Naive thymus-derived CD8-positive, alpha-beta T cell (primary cell): ENCODE measurements around the gene ADAMTS5. TPM values are rescaled to one million over a fixed set of nuclear protein-coding genes. Genes with fewer than 3 reads are reported as not detected.

ENCODE experiments used
- ATAC-seq, 2 donors: fragments of 150-1000 bp; cut with Tn5 transposase in 1 of 2; sonication (Bioruptor Pico), chemical (Tn5 transposase) in 1 of 2; 1 replicate in 1 of 2; 2 replicates in 1 of 2; pipeline ENCODE4 v1.10.0; 2021; ENCODE audit warnings: mild to moderate bottlenecking in 2 of 2, moderate library complexity in 2 of 2
- POLR2A ChIA-PET: fragments of 350-600 bp; sonication (Branson Sonifier 250); formaldehyde crosslinking; loops from one replicate; lab custom pipeline; 2021; ENCODE audit warnings: antibody characterized with exemption; lab: Charles Lee
- DNase-seq, 10 donors: peaks; one replicate each; pipeline versions ENCODE4 v3.0.0 to v3.0.0-alpha.2; 2020 to 2022
- H3K27ac Mint-ChIP-seq, 10 donors: one replicate each; pipeline ENCODE4 v1.8.0; 2020 to 2022; ENCODE audit warnings: mild to moderate bottlenecking in 10 of 10, mixed read lengths in 10 of 10, moderate library complexity in 4 of 10, inconsistent platforms in 1 of 10
- H3K27me3 Mint-ChIP-seq, 5 donors: one replicate each; pipeline ENCODE4 v1.8.0; 2021 to 2022; ENCODE audit warnings: mixed read lengths in 5 of 5
- H3K36me3 Mint-ChIP-seq, 3 donors: one replicate each; pipeline ENCODE4 v1.8.0; 2020 to 2022; ENCODE audit warnings: mixed read lengths in 3 of 3, mild to moderate bottlenecking in 2 of 3, inconsistent platforms in 1 of 3
- H3K4me1 Mint-ChIP-seq, 4 donors: one replicate each; pipeline ENCODE4 v1.8.0; 2021 to 2022; ENCODE audit warnings: mixed read lengths in 4 of 4
- H3K4me3 Mint-ChIP-seq, 10 donors: one replicate each; pipeline ENCODE4 v1.8.0; 2020 to 2022; ENCODE audit warnings: mild to moderate bottlenecking in 10 of 10, mixed read lengths in 10 of 10, moderate library complexity in 6 of 10, inconsistent platforms in 1 of 10
- H3K9me3 Mint-ChIP-seq, 9 donors: one replicate each; pipeline ENCODE4 v1.8.0; 2020 to 2022; ENCODE audit warnings: mixed read lengths in 9 of 9, mild to moderate bottlenecking in 3 of 9, inconsistent platforms in 1 of 9, moderate library complexity in 1 of 9
- polyA plus RNA-seq, 3 donors: library from polyadenylated mRNA; unstranded; fragments of 300-500 nt; fragmentation: Illumina TruSeq; gene quantifications; one replicate each; pipeline ENCODE4 v1.2.3, GENCODE V29; 2021
- total RNA-seq, 8 experiments: library from RNA in 2 of 8; stranded (reverse) in 2 of 8; gene quantifications; one replicate each; pipeline ENCODE4 v1.2.3 and lab custom pipeline; 2021 to 2026

Gene ADAMTS5
- total RNA-seq (not detected), polyA plus RNA-seq (not detected), total RNA-seq (lab: John Stamatoyannopoulos, UW) (0 to 0.17 (median 0) reads per million in 6 experiments)

DNA sequence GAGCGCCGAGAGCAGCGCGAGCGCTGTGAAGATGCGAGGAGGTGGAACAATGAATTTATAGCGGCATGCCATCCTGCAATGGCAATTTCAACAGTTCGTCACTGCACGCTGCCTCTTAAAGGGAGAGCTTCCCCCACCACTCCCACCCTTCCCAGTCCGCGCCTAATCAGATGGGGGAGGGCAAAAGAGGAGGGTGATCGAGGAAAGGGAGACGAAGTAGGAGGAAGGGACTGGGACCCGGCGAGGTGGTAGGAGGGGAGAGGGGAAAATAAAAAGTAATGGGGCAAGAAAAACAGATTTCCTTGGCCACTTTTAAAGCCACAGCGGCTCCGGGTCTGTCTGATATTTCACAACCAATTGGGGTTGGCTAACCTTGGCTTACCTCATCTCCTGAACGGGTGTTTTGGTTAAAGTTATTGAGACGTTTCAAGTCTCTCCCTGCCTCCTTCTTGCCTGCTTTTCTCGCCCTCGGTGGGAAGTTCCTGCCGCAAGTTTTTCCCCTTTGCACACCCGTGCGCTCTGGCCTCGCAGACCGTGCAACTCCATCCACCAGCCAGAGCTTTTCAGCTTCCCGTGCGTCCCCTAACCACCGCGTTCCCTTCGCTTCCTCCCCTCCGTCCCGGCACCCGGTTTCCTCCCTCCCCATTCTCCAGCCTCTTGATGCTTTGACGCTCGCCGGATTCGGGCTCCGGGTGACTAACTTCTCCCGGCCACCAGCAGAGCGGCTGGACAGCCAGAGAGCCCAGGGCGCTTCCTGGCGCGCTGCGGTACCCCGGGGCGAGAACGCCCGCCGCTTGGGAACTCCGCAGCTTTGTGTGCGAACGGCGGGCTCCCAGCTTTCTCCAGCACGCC is at the start of gene ADAMTS5:
TSS of gene ADAMTS5 (minus strand) at position 27 of the 852 bp plus-strand sequence. CDS start 697 bp downstream, outside the sequence.
- POLR2A ChIA-PET: no interaction called here
- peak within 1 kb of the TSS in 1 of 10 donors; percentile 5 for H3K27ac Mint-ChIP-seq
- H3K9me3 Mint-ChIP-seq: peaks cover 0 to 1% (median 0%) of the 10 kb centered on the region in 9 donors
- peak within 1 kb of the TSS in 1 of 10 donors; percentile 36 for H3K4me3 Mint-ChIP-seq
- ATAC-seq (no peak), DNase-seq (no peak)
- H3K36me3 Mint-ChIP-seq: peaks cover 0 to 2% (median 0%) of the 10 kb centered on the region in 3 donors
- H3K27me3 Mint-ChIP-seq: peaks cover 21 to 71% (median 37%) of the 10 kb centered on the region in 5 donors
- peaks cover 0 to 5% (median 1%) of the 10 kb centered on the region in 4 donors for H3K4me1 Mint-ChIP-seq

DNA sequence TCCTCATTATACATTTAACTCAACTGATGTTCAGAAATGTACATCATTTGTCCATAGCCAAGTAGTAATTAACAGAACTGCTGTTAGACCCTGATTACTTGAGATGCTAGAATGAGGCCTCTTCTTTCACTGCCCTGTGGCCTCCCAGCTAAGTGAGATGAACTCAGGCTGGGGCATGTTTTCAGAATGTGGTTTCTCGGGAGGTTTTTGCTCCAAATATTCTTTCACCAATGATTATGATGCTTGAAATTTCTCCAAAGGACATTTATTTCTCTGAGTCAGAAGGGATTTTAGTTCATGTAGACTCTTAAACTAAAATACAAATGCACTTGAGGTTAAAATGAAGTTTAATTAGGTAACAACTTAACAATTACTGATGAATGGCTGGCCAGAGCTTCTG is 34.6 kb upstream of the ADAMTS5 start:
- no peak overlapping the region for H3K4me3 Mint-ChIP-seq
- H3K9me3 Mint-ChIP-seq: peaks cover 0 to 16% (median 0%) of the 10 kb centered on the region in 9 donors
- ATAC-seq (no peak), DNase-seq (no peak)
- H3K36me3 Mint-ChIP-seq: no peaks in the 10 kb centered on the region
- H3K27me3 Mint-ChIP-seq: peaks cover 0 to 5% (median 0%) of the 10 kb centered on the region in 5 donors
- H3K4me1 Mint-ChIP-seq: no peaks in the 10 kb centered on the region
- H3K27ac Mint-ChIP-seq: no peak overlapping the region
- POLR2A ChIA-PET: no interaction called here

DNA sequence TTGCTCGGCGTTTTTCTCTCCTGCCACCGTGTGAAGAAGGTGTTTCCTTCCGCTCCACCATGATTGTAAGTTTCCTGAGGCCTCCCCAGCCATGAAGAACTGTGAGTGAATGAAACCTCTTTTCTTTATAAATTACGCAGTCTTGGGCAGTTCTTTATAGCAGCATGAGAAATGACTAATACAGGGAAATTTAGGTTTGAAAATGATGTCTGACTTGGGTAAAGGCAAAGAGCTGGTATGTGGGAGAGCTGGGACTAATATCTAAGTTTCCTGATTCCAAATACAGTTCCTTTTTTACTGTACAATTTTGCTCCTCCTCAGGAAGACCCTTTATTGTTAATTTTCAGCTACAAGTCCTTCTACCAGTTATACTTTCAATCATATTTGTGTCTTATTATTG is 16.7 kb upstream of the ADAMTS5 start:
- Mint-ChIP-seq H3K27me3 (peaks cover 0 to 4% (median 1%) of the 10 kb centered on the region in 5 donors), H3K9me3 (peaks cover 0 to 14% (median 6%) of the 10 kb centered on the region in 9 donors)

DNA sequence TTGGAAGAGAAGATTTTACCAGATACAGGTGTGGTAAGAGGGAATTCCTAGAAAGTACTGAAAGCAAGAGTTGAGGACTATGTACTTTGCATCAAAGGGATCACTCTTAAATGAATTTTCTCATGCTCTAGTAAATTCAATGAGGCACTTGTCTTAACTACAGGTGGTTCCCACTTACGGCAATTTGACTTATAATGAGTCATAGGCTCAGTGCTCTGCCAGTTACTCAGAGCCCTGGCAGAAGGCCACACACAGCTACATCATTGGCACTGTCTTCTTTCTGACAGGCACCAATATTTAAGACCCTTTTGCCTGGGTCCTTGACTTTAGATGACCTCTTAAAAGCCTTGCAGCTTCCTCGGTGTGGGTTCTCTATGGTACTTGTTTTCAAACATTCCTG is 15.9 kb upstream of the ADAMTS5 start:
- no peak overlapping the region for H3K27ac Mint-ChIP-seq

More for the DNA sequence above, 16.7 kb upstream of the ADAMTS5 start:
- Mint-ChIP-seq H3K27ac (no peak overlapping the region), H3K4me3 (no peak overlapping the region), H3K4me1 (no peaks in the 10 kb centered on the region), H3K36me3 (no peaks in the 10 kb centered on the region)
- DNase-seq (no peak), ATAC-seq (no peak)
- POLR2A ChIA-PET: no interaction called here

DNA sequence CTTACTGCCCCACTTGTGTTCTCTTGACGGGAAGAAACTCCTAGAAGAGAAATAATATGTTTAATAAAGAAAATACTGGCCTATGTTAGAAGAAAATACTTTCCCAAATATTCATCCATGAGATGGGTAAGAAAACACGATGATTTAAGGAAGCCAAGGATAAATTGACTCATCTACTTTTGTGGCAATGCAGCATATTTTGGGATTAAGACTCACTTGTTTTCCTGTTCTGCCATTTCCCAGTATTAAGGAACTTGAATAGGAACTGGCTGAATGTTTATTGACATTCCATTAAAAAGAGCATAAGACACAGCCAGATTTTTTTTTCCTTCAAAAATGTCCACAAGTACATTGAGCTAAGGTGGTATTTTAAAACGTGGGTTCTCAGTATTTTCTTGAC is 10.9 kb upstream of the ADAMTS5 start:
- Mint-ChIP-seq H3K4me1 (no peaks in the 10 kb centered on the region), H3K4me3 (no peak overlapping the region), H3K9me3 (peaks cover 2 to 14% (median 6%) of the 10 kb centered on the region in 9 donors), H3K36me3 (no peaks in the 10 kb centered on the region), H3K27ac (no peak overlapping the region), H3K27me3 (peaks cover 2 to 16% (median 4%) of the 10 kb centered on the region in 5 donors)
- DNase-seq: no peak
- ATAC-seq: no peak
- POLR2A ChIA-PET: no interaction called here

More for the DNA sequence above, 15.9 kb upstream of the ADAMTS5 start:
- ATAC-seq (no peak), DNase-seq (no peak)
- H3K9me3 Mint-ChIP-seq: peaks cover 2 to 14% (median 6%) of the 10 kb centered on the region in 9 donors
- POLR2A ChIA-PET: no interaction called here
- no peaks in the 10 kb centered on the region for H3K4me1 Mint-ChIP-seq
- peaks cover 0 to 4% (median 2%) of the 10 kb centered on the region in 5 donors for H3K27me3 Mint-ChIP-seq
- H3K4me3 Mint-ChIP-seq: no peak overlapping the region
- no peaks in the 10 kb centered on the region for H3K36me3 Mint-ChIP-seq

DNA sequence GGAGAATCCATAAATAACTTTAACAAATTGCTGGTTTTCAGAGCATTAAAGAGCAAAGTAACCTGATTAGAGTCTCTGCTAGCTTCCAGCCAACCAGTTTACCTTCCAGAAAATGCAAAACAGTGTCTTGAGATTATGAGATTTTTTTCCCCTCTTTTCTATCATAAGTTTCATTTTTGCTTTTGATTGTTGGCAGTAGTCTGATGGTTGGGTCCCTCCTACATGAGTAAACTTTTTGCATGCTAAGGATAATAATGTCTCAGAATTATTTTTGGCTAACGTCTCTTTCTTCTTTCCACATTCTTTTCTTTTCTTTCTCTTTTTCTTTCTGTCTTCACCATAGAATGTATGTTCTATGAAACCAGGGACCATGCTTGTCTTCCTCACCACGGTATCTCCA is 6.3 kb upstream of the ADAMTS5 start:
- DNase-seq (no peak), ATAC-seq (no peak)
- POLR2A ChIA-PET: no interaction called here
- no peaks in the 10 kb centered on the region for H3K4me1 Mint-ChIP-seq
- H3K4me3 Mint-ChIP-seq: no peak overlapping the region
- peaks cover 4 to 46% (median 21%) of the 10 kb centered on the region in 5 donors for H3K27me3 Mint-ChIP-seq
- H3K27ac Mint-ChIP-seq: no peak overlapping the region
- peaks cover 0 to 3% (median 0%) of the 10 kb centered on the region in 9 donors for H3K9me3 Mint-ChIP-seq
- H3K36me3 Mint-ChIP-seq: no peaks in the 10 kb centered on the region

DNA sequence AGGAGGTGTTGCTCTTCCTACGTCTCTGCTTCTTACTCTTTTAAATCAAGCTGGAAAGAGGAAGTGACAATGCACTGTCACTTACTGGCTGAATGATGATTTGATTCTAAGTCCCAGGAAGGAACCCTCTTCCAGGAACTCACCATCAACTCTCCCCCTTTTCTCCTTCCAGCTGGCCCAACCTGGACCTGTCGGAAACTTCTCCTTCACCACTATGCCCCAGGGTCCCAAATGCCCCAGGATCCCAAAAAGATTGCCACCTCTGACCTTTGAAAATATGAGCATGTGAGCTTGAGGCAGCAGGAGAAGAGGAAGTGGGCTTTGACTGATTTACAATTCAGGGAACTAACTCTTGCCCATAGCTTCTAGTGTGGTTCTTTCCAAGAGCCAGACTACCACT is 5.3 kb upstream of the ADAMTS5 start:
- Mint-ChIP-seq H3K4me3 (no peak overlapping the region), H3K27me3 (peaks cover 9 to 56% (median 27%) of the 10 kb centered on the region in 5 donors), H3K9me3 (peaks cover 0 to 1% (median 0%) of the 10 kb centered on the region in 9 donors), H3K36me3 (peaks cover 0 to 2% (median 0%) of the 10 kb centered on the region in 3 donors), H3K4me1 (peaks cover 0 to 2% (median under 1%) of the 10 kb centered on the region in 4 donors), H3K27ac (no peak overlapping the region)
- ATAC-seq (no peak), DNase-seq (no peak)
- POLR2A ChIA-PET: no interaction called here

DNA sequence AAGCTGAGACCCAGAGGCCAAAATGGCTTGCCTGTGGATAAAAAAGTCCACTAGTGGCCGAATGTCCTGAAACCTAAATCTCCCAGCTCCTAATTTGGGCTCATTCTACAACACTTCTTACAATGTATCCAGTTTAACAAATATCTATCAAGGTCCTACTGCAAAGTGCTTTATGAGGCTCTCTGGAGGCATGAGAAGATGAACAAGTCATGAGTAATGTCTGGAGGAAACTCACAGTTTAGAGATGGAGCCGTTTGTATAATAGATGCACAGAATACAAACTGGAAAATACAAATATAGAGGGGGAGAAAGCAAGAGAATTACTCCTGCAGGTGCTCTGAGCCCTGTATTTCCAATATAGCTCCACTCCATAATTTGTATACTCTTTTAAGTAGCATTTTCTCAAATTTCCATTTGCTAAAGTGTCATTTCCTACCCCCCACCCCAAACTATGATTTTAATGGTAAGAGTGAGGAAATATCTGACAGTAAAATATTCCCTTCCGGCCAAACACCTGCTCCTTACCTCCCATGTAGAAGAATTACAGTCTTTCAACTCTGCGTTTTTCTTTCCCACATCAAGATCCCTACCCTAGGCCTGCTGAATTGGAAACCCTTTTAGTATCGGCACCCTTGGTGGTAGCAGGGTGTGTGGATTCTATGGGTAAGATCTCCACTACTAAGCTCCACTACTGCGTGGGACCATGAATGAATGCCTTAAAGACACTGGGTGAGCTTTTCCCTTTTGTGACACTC is 3.3 kb upstream of the ADAMTS5 start:
- POLR2A ChIA-PET: interaction anchor here (0.6 kb wide), 1 partner anchor 148 kb away, joined by 4 read pairs; no protein-coding TSS in a partner anchor
- Mint-ChIP-seq H3K36me3 (peaks cover 0 to 2% (median 0%) of the 10 kb centered on the region in 3 donors), H3K27me3 (peaks cover 10 to 67% (median 23%) of the 10 kb centered on the region in 5 donors)

DNA sequence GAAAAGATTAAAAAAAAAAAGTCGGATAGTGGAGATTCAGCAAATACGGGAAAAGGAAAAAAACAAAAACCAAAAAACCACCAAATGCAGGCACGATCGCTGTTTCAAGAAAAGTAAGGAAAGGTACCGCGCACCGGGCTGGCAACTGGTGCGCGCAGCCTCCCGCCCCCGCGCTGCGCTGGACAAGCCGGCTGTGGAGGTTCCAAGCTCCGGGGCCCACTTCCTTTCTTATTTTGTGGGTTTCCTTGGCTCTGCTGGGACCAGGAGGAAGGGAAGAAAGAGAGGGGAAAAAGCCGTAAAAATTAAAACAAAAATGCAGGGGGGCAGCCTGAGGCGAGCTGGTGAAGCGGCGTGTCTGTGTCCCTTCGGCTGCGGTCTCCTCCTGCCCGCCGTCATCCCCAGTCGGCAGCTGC is 233 bp downstream of the ADAMTS5 start:
- POLR2A ChIA-PET: no interaction called here
- Mint-ChIP-seq H3K9me3 (peaks cover 0 to 1% (median 0%) of the 10 kb centered on the region in 9 donors), H3K4me1 (peaks cover 0 to 5% (median 1%) of the 10 kb centered on the region in 4 donors), H3K36me3 (peaks cover 0 to 2% (median 0%) of the 10 kb centered on the region in 3 donors), H3K27ac (no peak overlapping the region), H3K27me3 (peaks cover 15 to 77% (median 39%) of the 10 kb centered on the region in 5 donors), H3K4me3 (no peak overlapping the region)
- ATAC-seq (no peak), DNase-seq (no peak)

More for the DNA sequence above, 3.3 kb upstream of the ADAMTS5 start:
- ATAC-seq: no peak
- Mint-ChIP-seq H3K4me1 (peaks cover 0 to 2% (median 1%) of the 10 kb centered on the region in 4 donors), H3K27ac (no peak overlapping the region), H3K4me3 (no peak overlapping the region), H3K9me3 (no peaks in the 10 kb centered on the region)
- no peak for DNase-seq

DNA sequence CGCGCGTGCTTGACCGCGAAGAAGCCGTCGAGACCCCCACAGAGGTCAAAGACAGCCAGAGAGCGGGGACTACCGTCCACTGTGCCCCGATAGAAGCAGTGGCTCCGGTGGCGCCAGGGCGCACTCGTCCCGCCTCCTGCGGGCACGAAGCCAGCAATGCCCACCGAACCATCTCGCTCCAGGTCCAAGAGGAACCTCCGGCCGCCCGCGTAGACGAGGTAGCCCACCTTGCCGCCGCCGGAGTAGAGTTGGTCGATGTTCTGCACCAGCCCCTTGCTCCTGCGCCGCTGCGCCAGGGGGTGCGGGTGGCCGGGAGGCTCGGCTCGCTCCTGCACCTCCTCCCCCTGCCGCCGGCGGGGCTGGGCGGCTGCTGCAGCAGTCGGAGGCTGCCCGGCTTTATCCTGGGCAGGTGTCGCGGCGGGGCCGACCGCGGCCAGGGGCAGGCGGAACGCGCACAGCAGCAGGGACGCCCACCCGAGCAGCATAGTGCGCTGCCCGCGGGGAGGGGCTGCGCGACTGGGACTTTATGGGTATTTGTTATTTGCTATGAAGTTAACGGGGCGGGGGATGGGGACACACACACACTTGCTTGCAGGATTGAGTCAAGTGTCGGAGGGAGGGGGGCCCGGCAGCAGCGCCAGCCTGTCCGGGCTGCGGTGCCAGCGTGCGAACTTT is 844 bp downstream of the ADAMTS5 start:
- H3K4me3 Mint-ChIP-seq: no peak overlapping the region
- no peak for DNase-seq
- H3K27me3 Mint-ChIP-seq: peaks cover 15 to 79% (median 39%) of the 10 kb centered on the region in 5 donors
- H3K4me1 Mint-ChIP-seq: peaks cover 0 to 5% (median 1%) of the 10 kb centered on the region in 4 donors
- POLR2A ChIA-PET: no interaction called here
- no peak overlapping the region for H3K27ac Mint-ChIP-seq
- peaks cover 0 to 2% (median 0%) of the 10 kb centered on the region in 3 donors for H3K36me3 Mint-ChIP-seq
- no peak for ATAC-seq
- peaks cover 0 to 1% (median 0%) of the 10 kb centered on the region in 9 donors for H3K9me3 Mint-ChIP-seq

DNA sequence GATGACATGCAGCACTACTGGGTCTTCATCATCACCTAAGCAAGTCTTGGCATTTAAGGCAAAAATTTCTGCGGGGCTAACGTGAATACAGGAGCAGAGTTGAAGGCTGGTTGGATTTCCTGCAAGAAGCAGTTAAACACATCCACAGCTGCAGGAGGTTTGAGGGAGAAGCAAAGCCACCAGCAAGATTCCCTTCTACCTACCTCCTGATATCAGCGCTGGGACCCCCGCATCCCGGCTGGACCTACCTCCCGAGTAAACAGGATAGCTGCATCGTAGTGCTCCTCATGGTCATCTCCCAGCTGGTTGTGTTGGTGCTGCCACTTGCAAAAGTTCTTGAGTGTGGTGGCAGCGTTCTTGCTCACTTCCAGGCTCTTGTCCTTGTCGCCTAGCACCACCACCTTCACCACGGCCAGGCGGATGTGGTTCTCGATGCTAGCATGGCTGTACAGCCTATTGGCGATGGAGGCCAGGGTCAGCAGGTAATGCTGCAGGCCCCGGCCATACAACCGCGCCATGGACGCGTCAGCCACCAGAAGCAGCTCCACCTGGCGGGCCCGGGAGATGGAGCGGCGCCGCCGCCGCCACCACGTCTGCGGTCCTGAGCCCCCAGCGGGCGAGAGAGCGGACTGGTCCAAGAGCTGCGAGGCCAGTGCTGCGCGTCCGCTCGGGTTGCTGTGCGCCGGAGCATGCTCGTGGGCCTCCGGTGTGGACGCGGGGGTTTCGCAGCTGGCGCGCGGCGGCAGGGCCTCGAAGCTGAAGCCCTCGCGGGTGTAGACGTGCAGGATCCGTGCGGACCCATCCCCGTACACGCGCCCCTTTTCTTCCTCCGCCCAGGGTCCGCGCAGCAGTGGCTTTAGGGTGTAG is 1.6 kb downstream of the ADAMTS5 start:
- Mint-ChIP-seq H3K27me3 (peaks cover 15 to 71% (median 39%) of the 10 kb centered on the region in 5 donors), H3K27ac (no peak overlapping the region), H3K4me3 (peak overlapping the region in 1 of 10 donors; percentile 36), H3K4me1 (peaks cover 0 to 5% (median 1%) of the 10 kb centered on the region in 4 donors), H3K36me3 (peaks cover 0 to 2% (median 0%) of the 10 kb centered on the region in 3 donors), H3K9me3 (peaks cover 0 to 1% (median 0%) of the 10 kb centered on the region in 9 donors)
- POLR2A ChIA-PET: interaction anchor here (0.6 kb wide), 1 partner anchor 26 kb away, joined by 3 read pairs; no protein-coding TSS in a partner anchor
- no peak for ATAC-seq
- DNase-seq: no peak
